ENCODE measurements around the gene RASGRP4. TPM values are rescaled to one million over a fixed set of nuclear protein-coding genes. Genes with fewer than 3 reads are reported as not detected.

RASGRP4 gene
- total RNA-seq, 1 experiment from 2014 or later: not detected

- no peak overlapping the region for H3K4me3 ChIP-seq (ENCODE audit: low read depth, low read length, poor library complexity, severe bottlenecking)
- no peak for DNase-seq (ENCODE audit: low spot score)
- no peak overlapping the region for H3K27ac ChIP-seq (ENCODE audit: low read depth, low read length, poor library complexity, severe bottlenecking)
- H3K36me3 ChIP-seq (ENCODE audit: insufficient read depth, low read length, poor library complexity, severe bottlenecking): no peaks in the 10 kb centered on the region
- no TSS peak for BruUV-seq (replicated peaks)
- H3K27me3 ChIP-seq (replicated peaks; ENCODE audit: insufficient read depth, low read depth, low read length, poor library complexity): no peaks in the 10 kb centered on the region
- ChIA-PET CTCF (interaction anchor here (0.5 kb wide), 1 partner anchor 408 kb away, joined by 5 read pairs; no protein-coding TSS in a partner anchor), POLR2A (ENCODE audit: low non-redundant PET) (interaction anchor here (0.6 to 0.7 kb wide), 2 partner anchors 99 to 153 kb away, joined by 3 read pairs; no protein-coding TSS in a partner anchor)
- H3K4me1 ChIP-seq (ENCODE audit: insufficient read depth, low read length, poor library complexity, severe bottlenecking): no peaks in the 10 kb centered on the region
- no peak for TF ChIP-seq EZH2 (IDR thresholded peaks at IDR 0.05; ENCODE audit: borderline replicate concordance, low read depth, low read length, poor library complexity, severe bottlenecking)
- no peak for TF ChIP-seq CTCF (conservative IDR thresholded peaks at IDR 0.05; ENCODE audit: low read depth, low read length)
- H3K9me3 ChIP-seq (ENCODE audit: low read depth, low read length, poor library complexity, severe bottlenecking): no peaks in the 10 kb centered on the region
- intact Hi-C loops (cut with micrococcal nuclease; ENCODE audit: unreplicated experiment): no loop called here
These were observed 5.1 kb downstream of the RASGRP4 start for GRCh38 chr19:38420935-38421334.

DNA sequence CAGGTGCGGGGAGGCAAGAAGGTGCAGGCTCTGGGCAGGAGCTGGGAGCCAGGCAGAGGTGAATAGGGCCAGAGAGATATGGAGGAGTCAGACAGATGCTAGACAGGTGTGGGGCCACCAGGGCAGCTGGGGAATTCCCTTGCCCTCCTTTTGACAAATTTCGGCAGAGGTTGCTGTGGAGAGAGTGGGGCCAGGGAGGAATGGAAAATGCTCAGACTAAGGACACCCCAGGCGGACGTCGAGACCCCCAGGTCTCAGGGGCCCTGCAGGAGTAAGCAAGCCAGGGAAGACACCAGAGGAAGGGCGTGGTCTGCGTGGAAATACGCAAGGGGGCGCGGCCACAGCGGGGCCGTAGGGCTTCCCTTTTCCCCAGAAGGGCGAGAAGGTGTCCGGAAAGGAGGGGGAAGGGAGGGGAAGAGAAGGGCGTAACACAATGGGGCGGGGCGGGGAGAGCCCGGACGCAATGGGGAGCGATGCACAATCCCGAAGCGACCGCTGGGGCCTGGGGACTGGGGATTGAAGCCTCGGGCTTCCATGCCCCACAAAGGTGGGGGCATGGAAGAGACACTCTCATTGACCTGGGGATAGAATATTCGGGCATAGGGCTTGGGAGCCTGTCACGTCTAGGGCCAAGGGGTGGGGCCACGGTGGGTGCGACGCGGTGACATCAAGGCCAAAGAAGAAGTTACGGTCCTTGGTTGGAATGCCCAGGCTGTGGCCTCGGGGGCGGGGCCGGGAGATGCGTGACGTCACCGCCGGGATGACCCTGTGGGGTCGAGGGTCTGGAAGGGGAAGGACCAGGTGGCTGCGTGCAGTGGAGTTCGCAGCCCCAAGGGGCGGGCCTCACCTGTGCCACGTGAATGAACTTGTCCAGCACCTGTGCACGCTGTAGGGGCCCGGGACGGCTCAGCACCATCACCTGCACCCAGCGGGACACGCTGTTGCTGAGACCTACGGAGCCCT lies 8.2 kb downstream of the RASGRP4 start:
- TF ChIP-seq EZH2 (IDR thresholded peaks at IDR 0.05; ENCODE audit: borderline replicate concordance, low read depth, low read length, poor library complexity, severe bottlenecking): no peak
- TF ChIP-seq CTCF (conservative IDR thresholded peaks at IDR 0.05; ENCODE audit: low read depth, low read length): no peak
- POLR2A ChIA-PET (ENCODE audit: low non-redundant PET): no interaction called here
- CTCF ChIA-PET: no interaction called here
- intact Hi-C loops (cut with micrococcal nuclease; ENCODE audit: unreplicated experiment): no loop called here
- Histone ChIP-seq H3K4me3 (ENCODE audit: low read depth, low read length, poor library complexity, severe bottlenecking) (peak overlapping the region; percentile 39), H3K9me3 (ENCODE audit: low read depth, low read length, poor library complexity, severe bottlenecking) (no peaks in the 10 kb centered on the region), H3K27me3 (replicated peaks; ENCODE audit: insufficient read depth, low read depth, low read length, poor library complexity) (no peaks in the 10 kb centered on the region), H3K27ac (ENCODE audit: low read depth, low read length, poor library complexity, severe bottlenecking) (no peak overlapping the region), H3K4me1 (ENCODE audit: insufficient read depth, low read length, poor library complexity, severe bottlenecking) (no peaks in the 10 kb centered on the region), H3K36me3 (ENCODE audit: insufficient read depth, low read length, poor library complexity, severe bottlenecking) (no peaks in the 10 kb centered on the region)
- DNase-seq (ENCODE audit: low spot score): peak; percentile 62
- no TSS peak for BruUV-seq (replicated peaks)

- no TSS peak for BruUV-seq (replicated peaks)
- no peak for DNase-seq (ENCODE audit: low spot score)
- no peaks in the 10 kb centered on the region for H3K36me3 ChIP-seq (ENCODE audit: insufficient read depth, low read length, poor library complexity, severe bottlenecking)
- intact Hi-C loops (cut with micrococcal nuclease; ENCODE audit: unreplicated experiment): no loop called here
- CTCF ChIA-PET: no interaction called here
- POLR2A ChIA-PET (ENCODE audit: low non-redundant PET): no interaction called here
- H3K9me3 ChIP-seq (ENCODE audit: low read depth, low read length, poor library complexity, severe bottlenecking): no peaks in the 10 kb centered on the region
- H3K27me3 ChIP-seq (replicated peaks; ENCODE audit: insufficient read depth, low read depth, low read length, poor library complexity): no peaks in the 10 kb centered on the region
- no peak overlapping the region for H3K27ac ChIP-seq (ENCODE audit: low read depth, low read length, poor library complexity, severe bottlenecking)
- no peak for TF ChIP-seq CTCF (conservative IDR thresholded peaks at IDR 0.05; ENCODE audit: low read depth, low read length)
- no peak for TF ChIP-seq EZH2 (IDR thresholded peaks at IDR 0.05; ENCODE audit: borderline replicate concordance, low read depth, low read length, poor library complexity, severe bottlenecking)
- no peak overlapping the region for H3K4me3 ChIP-seq (ENCODE audit: low read depth, low read length, poor library complexity, severe bottlenecking)
- no peaks in the 10 kb centered on the region for H3K4me1 ChIP-seq (ENCODE audit: insufficient read depth, low read length, poor library complexity, severe bottlenecking)
These were observed 8.9 kb downstream of the RASGRP4 start for GRCh38 chr19:38417146-38417543.

Data from A673 (cell line).